Hepatic stellate cell (primary cell): ENCODE data around the gene TSHR.
"Not testable (repeated sequence)": the region's sequence is repeated elsewhere in the genome, so short reads cannot be mapped to it uniquely, and the experiment has no call there.

ENCODE experiments used
- DNase-seq: peaks from one replicate; pipeline ENCODE4 v3.0.0; 2011; ENCODE audit warnings: low spot score

The TSHR gene

GRCh38 chr14:81068176-81068782 is 112.9 kb downstream of the TSHR start:
- no peak for DNase-seq

DNA sequence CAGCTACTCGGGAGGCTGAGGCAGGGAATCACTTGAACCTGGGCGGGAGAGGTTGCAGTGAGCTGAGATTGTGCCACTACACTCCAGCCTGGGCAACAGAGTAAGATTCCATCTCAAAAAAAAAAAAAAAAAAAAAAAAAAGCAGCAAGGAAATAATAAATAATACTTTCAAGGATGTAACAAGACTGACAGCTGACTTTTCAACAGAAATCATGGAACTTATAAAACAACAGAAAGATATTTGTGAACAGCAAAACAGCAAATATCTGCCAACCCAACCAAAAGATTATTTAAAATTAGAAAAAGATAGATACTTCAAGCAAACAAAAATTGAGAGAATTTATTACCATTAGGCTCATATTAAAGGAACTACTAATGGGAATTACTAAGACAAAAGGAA is 115.1 kb downstream of the TSHR start:
- DNase-seq, result no peak

DNA sequence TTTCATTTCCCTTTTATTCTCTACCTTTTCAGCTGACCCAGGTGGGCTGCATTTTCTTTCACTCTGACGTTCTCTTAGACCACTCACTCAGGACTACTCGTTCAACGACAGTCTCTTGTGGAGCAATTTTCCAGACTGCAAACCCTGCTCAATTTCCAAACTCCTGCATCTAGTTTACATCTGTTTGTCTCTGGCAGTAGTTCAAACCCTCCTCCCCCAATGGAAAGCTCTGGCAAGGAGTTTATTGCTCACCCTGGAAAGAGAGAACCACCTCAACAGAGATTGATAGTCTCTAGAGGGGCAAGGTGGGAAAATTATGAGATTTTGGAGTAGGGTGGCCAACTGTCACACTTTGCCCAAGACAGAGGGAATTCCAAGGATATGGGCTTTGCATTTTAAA is 130.2 kb downstream of the TSHR start:
- DNase-seq, result no peak

GRCh38 chr14:81087230-81087629 is 131.8 kb downstream of the TSHR start:
- no peak for DNase-seq

DNA sequence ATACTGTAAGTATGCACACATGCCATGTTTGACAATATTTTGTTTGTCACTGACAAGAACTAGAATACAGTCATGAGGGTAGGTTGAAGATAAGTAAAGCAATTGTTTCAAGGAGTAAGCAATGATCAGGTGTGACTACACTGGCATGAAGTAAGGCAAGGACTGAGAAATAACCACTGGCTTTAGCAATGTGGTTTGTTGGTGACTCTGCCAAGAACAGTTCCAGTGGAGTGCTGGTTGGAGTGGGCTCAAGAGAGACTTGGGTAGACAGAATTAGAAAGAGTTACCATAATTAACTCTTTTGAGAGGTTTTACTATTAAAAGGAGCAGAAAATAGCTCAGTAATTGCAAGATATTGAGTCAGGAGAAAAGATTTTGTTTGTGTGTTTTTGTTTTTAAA is 135.7 kb downstream of the TSHR start:
- DNase-seq, result no peak

- no peak for DNase-seq
Measured at GRCh38 chr14:81091660-81092059, 136.2 kb downstream of the TSHR start.

GRCh38 chr14:81093651-81094050 is 138.2 kb downstream of the TSHR start:
- DNase-seq, result no peak

DNA sequence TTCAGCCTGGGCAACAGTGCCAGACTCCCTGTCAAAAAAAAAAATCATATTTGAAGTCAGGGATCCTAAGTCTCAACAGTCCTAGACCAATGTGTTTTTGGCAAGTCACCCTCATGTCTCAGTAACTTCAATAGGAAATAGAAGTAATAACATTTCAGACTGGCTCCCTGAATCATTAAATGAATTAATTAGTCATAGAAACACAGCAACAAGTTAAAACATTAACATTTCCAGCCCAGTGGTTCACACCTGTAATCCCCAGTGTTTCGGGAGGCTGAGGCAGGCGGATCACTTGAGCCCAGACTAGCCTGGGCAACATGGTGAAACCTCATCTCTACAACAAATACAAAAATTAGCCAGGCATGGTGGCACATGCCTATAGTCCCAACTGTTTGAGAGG is 140.1 kb downstream of the TSHR start:
- DNase-seq, result no peak

DNA sequence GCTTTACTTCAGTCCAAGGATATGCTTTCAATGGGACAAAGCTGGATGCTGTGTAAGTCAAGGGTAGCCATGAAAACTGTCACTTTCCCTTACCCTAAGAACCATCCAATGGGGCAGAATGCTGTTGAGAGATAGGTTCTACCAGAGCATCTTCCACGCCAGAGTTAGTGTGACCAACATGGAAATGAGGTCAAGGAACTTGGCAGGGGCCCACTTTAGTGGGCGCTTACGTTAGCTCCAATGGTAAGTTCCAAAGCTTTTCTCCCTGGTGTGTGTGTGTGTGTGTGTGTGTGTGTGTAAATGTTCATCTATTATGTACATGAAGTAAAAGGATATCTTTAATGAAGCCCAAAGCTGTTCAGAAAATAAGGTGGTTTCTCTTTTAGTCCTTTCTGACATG is 141.2 kb downstream of the TSHR start:
- DNase-seq, result no peak

DNA sequence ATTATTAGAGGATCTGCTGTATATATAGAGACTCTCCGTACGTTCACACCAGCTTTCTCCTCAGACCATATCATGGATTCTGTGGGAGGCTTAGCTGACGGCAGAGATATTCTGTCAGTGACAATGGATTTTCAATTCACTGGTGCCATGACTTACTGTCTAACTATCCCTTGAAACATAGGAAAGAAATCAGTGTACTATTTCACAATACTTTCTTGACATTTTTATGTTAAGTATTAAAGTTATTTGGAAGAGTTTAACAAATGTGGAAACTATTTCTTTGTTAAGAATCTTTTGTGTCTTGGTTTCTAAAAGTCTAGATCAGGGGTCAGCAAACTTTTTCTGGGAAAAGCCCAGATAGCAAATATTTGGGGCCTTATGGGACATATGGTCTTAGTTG is 146.8 kb downstream of the TSHR start:
- no peak for DNase-seq

GRCh38 chr14:81103443-81103842 is 148.0 kb downstream of the TSHR start:
- no peak for DNase-seq

- no peak for DNase-seq
Measured at GRCh38 chr14:81105378-81105777, 150.0 kb downstream of the TSHR start.

DNA sequence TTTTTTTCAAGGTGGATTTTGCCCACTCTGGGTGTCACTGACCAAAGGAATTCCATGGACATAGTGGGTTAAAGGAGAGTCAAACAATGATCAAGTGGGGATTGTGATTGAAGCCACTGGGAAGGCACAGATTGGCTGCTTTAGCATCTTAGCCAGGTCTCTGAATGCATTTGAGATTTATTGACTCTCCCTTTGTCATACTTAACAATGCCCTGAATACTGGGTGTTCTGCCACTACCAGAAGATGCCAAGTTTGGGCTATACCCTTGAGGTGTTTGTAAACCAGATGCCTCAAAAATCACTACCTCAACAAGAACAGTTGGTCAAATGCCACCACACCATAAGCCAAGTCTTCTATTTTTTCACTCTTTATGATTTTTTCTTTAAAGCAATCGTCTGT is 150.5 kb downstream of the TSHR start:
- no peak for DNase-seq

- DNase-seq, result no peak
Measured at GRCh38 chr14:81110186-81110585, 154.8 kb downstream of the TSHR start.

DNA sequence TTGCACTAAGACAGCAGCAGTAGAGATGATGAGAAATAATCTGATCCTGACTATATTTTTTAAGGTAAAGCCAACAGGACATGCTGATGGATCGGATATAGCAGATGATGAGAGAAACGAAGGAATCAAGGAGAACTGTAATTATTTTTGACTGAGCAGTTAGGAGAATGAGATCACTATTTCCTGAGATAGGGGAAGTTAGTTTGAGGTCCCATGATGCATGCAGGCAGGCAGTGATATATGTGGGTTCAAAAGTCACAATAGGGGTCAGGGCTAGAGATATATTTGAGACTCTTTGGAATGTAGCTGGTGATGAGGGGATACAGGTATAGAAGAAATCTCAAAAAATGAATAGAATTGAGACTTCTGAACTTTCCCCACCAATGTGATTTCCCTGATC is 157.8 kb downstream of the TSHR start:
- no peak for DNase-seq

GRCh38 chr14:81113945-81114820 is 158.8 kb downstream of the TSHR start:
- not testable (repeated sequence) for DNase-seq

- no peak for DNase-seq
Measured at GRCh38 chr14:81120501-81120900, 165.1 kb downstream of the TSHR start.

DNA sequence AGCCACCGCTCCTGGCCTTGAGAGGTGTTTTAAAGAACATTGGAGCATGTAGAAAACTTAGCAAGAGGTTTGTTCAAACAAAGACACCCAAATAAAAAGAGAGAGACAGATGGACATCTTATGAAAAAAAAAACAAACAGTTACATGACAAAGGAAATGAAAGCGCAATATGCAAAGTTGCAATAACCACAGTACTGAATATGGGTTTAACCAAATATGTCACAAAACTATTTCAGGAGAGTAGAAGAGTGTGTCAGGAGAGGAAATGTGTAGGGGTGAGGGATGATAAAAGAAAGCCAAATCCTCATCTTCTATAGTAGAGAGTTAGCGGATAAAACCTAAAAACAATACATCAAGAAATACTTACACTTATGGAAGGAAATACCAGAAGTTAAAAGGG is 166.9 kb downstream of the TSHR start:
- DNase-seq, result no peak

DNA sequence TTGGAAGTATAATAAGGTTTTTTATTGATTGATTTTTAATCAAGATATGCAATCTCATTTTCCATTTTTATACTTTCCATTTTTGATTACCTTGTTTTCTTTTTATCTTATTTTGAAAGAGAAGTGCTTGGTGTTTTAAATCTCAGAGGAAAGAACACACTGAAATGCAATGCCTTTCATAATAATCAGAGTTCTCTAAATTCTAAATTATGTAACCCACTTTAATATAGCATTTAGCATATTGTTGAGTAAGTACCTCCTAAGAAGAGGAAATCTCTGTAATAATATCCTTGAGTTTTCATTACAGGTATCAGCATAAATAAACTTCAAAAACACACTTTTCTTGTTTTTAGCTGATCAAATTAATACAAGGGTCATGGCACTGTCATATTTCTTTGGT is 168.4 kb downstream of the TSHR start:
- DNase-seq, result no peak

GRCh38 chr14:81125536-81125935 is 170.1 kb downstream of the TSHR start:
- no peak for DNase-seq

GRCh38 chr14:81127785-81128184 is 172.4 kb downstream of the TSHR start:
- DNase-seq, result no peak

DNA sequence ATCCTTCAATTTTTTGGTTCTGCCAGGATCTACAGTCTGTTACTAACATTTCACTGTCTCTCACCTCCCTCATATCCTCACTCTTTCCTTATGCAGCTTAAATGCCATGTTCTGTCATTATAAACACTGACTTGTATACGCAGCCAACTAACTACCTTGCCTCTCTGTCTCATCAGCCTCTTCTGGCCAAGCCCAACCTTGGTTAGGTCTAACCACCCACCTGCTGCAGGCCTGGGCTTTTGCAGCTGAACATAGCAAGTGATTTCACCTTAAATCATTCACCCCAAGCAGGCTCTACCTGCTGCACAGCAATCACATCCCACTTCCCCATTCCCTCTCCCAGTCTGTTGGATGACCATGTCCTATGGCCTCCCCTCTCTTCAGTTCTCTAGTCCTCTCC is 173.8 kb downstream of the TSHR start:
- no peak for DNase-seq

DNA sequence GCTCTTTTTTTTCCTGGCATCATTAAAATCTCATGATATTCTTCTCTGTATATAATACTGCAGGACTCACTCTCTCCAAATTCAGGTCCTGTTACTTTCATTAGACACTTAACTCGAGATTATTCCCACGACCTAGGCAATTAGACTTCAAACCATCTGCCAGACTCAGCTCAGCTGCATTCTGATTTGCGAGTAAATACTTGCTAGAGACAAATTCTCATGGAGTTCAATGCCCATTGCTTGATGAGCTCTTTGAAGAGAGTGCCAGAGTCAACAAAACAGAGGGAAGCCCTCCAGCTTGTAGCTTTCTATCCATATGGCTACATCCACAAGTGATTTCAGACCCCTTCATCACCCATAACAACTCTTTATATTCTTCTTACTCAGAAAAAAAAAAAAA is 177.0 kb downstream of the TSHR start:
- DNase-seq, result no peak

DNA sequence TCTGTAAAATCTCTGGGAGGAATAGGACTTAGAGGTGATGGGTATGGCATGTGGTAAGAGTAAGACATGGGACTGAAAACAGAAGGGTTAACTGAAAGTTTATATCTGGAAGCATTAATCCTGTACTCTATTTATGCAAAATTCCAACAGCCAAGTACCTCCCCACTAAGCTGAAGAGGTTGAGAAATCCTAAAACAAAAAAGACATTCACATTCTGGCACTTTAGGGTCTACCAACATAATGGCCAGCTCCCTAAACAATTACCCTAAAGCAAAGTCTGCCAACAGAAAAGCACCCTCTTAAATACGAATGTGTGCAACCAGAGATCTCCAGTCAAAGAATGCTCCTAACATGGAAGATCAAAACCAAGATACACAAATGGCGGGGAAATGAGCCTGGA is 178.0 kb downstream of the TSHR start:
- no peak for DNase-seq
